Activated CD4-positive, CD25-positive, alpha-beta regulatory T cell treated with anti-CD3 and anti-CD28 coated beads, Interleukin-2, amount 50 U/mL, for 72 hours (primary cell): ENCODE results near the gene AQP10.
"Not testable (repeated sequence)": the region's sequence is repeated elsewhere in the genome, so short reads cannot be mapped to it uniquely, and the experiment has no call there.

Experiments used
- DNase-seq: peaks from one replicate; pipeline ENCODE4 v3.0.0; 2021

Gene AQP10

GRCh38 chr1:154320882-154321608 lies at the start of gene AQP10:
Gene AQP10 (plus strand): TSS chr1:154321093. CDS start chr1:154321156, 63 bp downstream.
- no peak for DNase-seq

GRCh38 chr1:154272217-154272998 lies 48.5 kb upstream of the AQP10 start, which contains the start of gene HAX1:
Gene HAX1 (plus strand): TSS chr1:154272629. CDS start chr1:154272724, 95 bp downstream.
- DNase-seq = peak; percentile 91

- DNase-seq = no peak
Measured at GRCh38 chr1:154272999-154273563, 47.8 kb upstream of the AQP10 start.

GRCh38 chr1:154276797-154277196 lies 44.1 kb upstream of the AQP10 start:
- DNase-seq = no peak

- not testable (repeated sequence) for DNase-seq
Measured at GRCh38 chr1:154287591-154287990, 33.3 kb upstream of the AQP10 start.

- no peak for DNase-seq
Measured at GRCh38 chr1:154288661-154289060, 32.2 kb upstream of the AQP10 start.

- no peak for DNase-seq
Measured at GRCh38 chr1:154290921-154291320, 30.0 kb upstream of the AQP10 start.

- DNase-seq = no peak
Measured at GRCh38 chr1:154295408-154296235, 25.3 kb upstream of the AQP10 start.

GRCh38 chr1:154301582-154301981 lies 19.3 kb upstream of the AQP10 start:
- no peak for DNase-seq

- no peak for DNase-seq
Measured at GRCh38 chr1:154304664-154305337, 16.1 kb upstream of the AQP10 start.

GRCh38 chr1:154306151-154306550 lies 14.7 kb upstream of the AQP10 start:
- no peak for DNase-seq

- not testable (repeated sequence) for DNase-seq
Measured at GRCh38 chr1:154307670-154308270, 13.1 kb upstream of the AQP10 start.

GRCh38 chr1:154309136-154309535 lies 11.8 kb upstream of the AQP10 start:
- not testable (repeated sequence) for DNase-seq

- DNase-seq = not testable (repeated sequence)
Measured at GRCh38 chr1:154312229-154313065, 8.4 kb upstream of the AQP10 start.

- no peak for DNase-seq
Measured at GRCh38 chr1:154313066-154313356, 7.9 kb upstream of the AQP10 start.

- not testable (repeated sequence) for DNase-seq
Measured at GRCh38 chr1:154314226-154314625, 6.7 kb upstream of the AQP10 start.

GRCh38 chr1:154316704-154317103 lies 4.2 kb upstream of the AQP10 start:
- no peak for DNase-seq

GRCh38 chr1:154318386-154318785 lies 2.5 kb upstream of the AQP10 start:
- no peak for DNase-seq

GRCh38 chr1:154321609-154321934 lies 679 bp downstream of the AQP10 start:
- not testable (repeated sequence) for DNase-seq

- no peak for DNase-seq
Measured at GRCh38 chr1:154323493-154323892, 2.6 kb downstream of the AQP10 start.

GRCh38 chr1:154324241-154324640 lies 3.3 kb downstream of the AQP10 start:
- no peak for DNase-seq
